DOHH2 (cell line): ENCODE data around the gene SEC16A.

Experiments used
- H3F3A ChIP-seq: fragments of 200-600 bp; sonication (generic), shearing (Covaris generic); 2 replicates; pipeline ENCODE4 v1.6.0; 2016; ENCODE audit warnings: antibody characterized with exemption, mild to moderate bottlenecking; ENCODE audit not compliant: control insufficient read depth, insufficient read depth
- H3K27ac ChIP-seq: fragments of 200-600 bp; sonication (generic); 2 replicates; pipeline ENCODE4 v1.5.1; 2014; ENCODE audit warnings: low read depth, mild to moderate bottlenecking, low read length, moderate library complexity
- H3K27me3 ChIP-seq: fragments of 200-600 bp; sonication (generic); 2 replicates; pipeline ENCODE4 v1.6.1; 2014; ENCODE audit warnings: mild to moderate bottlenecking, low read length, mixed read lengths; ENCODE audit not compliant: control insufficient read depth
- H3K36me3 ChIP-seq: fragments of 200-600 bp; sonication (generic); 2 replicates; pipeline ENCODE4 v1.6.1; 2014; ENCODE audit warnings: mild to moderate bottlenecking, low read length, moderate library complexity, mixed read lengths; ENCODE audit not compliant: control insufficient read depth
- H3K4me1 ChIP-seq: fragments of 200-600 bp; sonication (generic); 2 replicates; pipeline ENCODE4 v1.6.1; 2014; ENCODE audit warnings: mild to moderate bottlenecking, low read length, mixed read lengths; ENCODE audit not compliant: control insufficient read depth
- H3K4me2 ChIP-seq: fragments of 200-600 bp; sonication (generic); 2 replicates; pipeline ENCODE4 v1.6.0; 2014; ENCODE audit warnings: mild to moderate bottlenecking, low read length, moderate library complexity
- H3K4me3 ChIP-seq: fragments of 200-600 bp; sonication (generic); 2 replicates; pipeline ENCODE4 v1.5.1; 2014; ENCODE audit warnings: mild to moderate bottlenecking, low read length, mixed read lengths
- H3K79me2 ChIP-seq: fragments of 200-600 bp; sonication (generic); 2 replicates; pipeline ENCODE4 v1.6.1; 2014; ENCODE audit warnings: mild to moderate bottlenecking, low read length, mixed read lengths; ENCODE audit not compliant: control insufficient read depth
- H3K9me2 ChIP-seq: fragments of 200-600 bp; sonication (generic); replicated peaks from 2 replicates; pipeline ENCODE4 v1.6.1; 2014; ENCODE audit warnings: mild to moderate bottlenecking, low read length, mixed read lengths; ENCODE audit not compliant: control insufficient read depth
- H3K9me3 ChIP-seq: fragments of 200-600 bp; sonication (generic); 2 replicates; pipeline ENCODE4 v1.6.1; 2014; ENCODE audit warnings: antibody characterized with exemption, low read length, mixed read lengths; ENCODE audit not compliant: control insufficient read depth, insufficient read depth
- H4K20me1 ChIP-seq: fragments of 200-600 bp; sonication (generic); 2 replicates; pipeline ENCODE4 v1.6.0; 2014; ENCODE audit warnings: low read depth, mild to moderate bottlenecking, antibody characterized with exemption, low read length, moderate library complexity; ENCODE audit not compliant: control insufficient read depth, insufficient read depth
- CTCF ChIP-seq: fragments of 200-600 bp; sonication (generic); IDR thresholded peaks from one replicate; pipeline ENCODE4 v1.5.1; 2014; ENCODE audit warnings: antibody characterized with exemption, mild to moderate bottlenecking, low read depth, low read length; ENCODE audit not compliant: poor library complexity, severe bottlenecking
- EZH2phosphoT487 ChIP-seq: fragments of 200-600 bp; sonication (generic); IDR thresholded peaks from 2 replicates; pipeline ENCODE4 v1.6.1; 2017; ENCODE audit warnings: borderline replicate concordance, mild to moderate bottlenecking, antibody characterized with exemption, low read length, moderate library complexity, mixed read lengths

Gene SEC16A

GRCh38 chr9:136438548-136439480, 44.0 kb downstream of the SEC16A start:
- no peaks in the 10 kb centered on the region for H3K9me2 ChIP-seq
- no peaks in the 10 kb centered on the region for H3K27me3 ChIP-seq
- peaks cover 41% of the 10 kb centered on the region for H3K36me3 ChIP-seq
- peaks cover 18% of the 10 kb centered on the region; the same call in 1 of the 2 replicates for H4K20me1 ChIP-seq
- peak overlapping the region; percentile 94 for H3K4me3 ChIP-seq
- H3K79me2 ChIP-seq, result peaks cover 50% of the 10 kb centered on the region
- peaks cover 9% of the 10 kb centered on the region; the same call in 1 of the 2 replicates for H3F3A ChIP-seq
- peak overlapping the region; percentile 83 for H3K4me2 ChIP-seq
- no peaks in the 10 kb centered on the region for H3K9me3 ChIP-seq
- peak overlapping the region; percentile 30 for H3K27ac ChIP-seq
- H3K4me1 ChIP-seq, result peaks cover 27% of the 10 kb centered on the region
- TF ChIP-seq CTCF (no peak), EZH2phosphoT487 (no peak)

GRCh38 chr9:136437839-136438547, 44.8 kb downstream of the SEC16A start:
- no peak for TF ChIP-seq EZH2phosphoT487
- no peak for TF ChIP-seq CTCF
- Histone ChIP-seq H3K36me3 (peaks cover 40% of the 10 kb centered on the region), H3K9me2 (no peaks in the 10 kb centered on the region), H4K20me1 (peaks cover 18% of the 10 kb centered on the region; the same call in 1 of the 2 replicates), H3K4me3 (peak overlapping the region; percentile 94), H3K4me1 (peaks cover 27% of the 10 kb centered on the region), H3K27ac (no peak overlapping the region), H3K79me2 (peaks cover 50% of the 10 kb centered on the region), H3F3A (peaks cover 9% of the 10 kb centered on the region; the same call in 1 of the 2 replicates), H3K4me2 (peak overlapping the region; percentile 83), H3K27me3 (no peaks in the 10 kb centered on the region), H3K9me3 (no peaks in the 10 kb centered on the region)

- TF ChIP-seq CTCF, result no peak
- no peak for TF ChIP-seq EZH2phosphoT487
- no peaks in the 10 kb centered on the region for H3K27me3 ChIP-seq
- peaks cover 18% of the 10 kb centered on the region; the same call in 1 of the 2 replicates for H4K20me1 ChIP-seq
- H3K9me3 ChIP-seq, result no peaks in the 10 kb centered on the region
- no peaks in the 10 kb centered on the region for H3K9me2 ChIP-seq
- peak overlapping the region; percentile 94 for H3K4me3 ChIP-seq
- H3K27ac ChIP-seq, result no peak overlapping the region
- peaks cover 50% of the 10 kb centered on the region for H3K79me2 ChIP-seq
- peak overlapping the region; percentile 83 for H3K4me2 ChIP-seq
- H3K36me3 ChIP-seq, result peaks cover 34% of the 10 kb centered on the region
- H3K4me1 ChIP-seq, result peaks cover 27% of the 10 kb centered on the region
- peaks cover 9% of the 10 kb centered on the region; the same call in 1 of the 2 replicates for H3F3A ChIP-seq
Observed at GRCh38 chr9:136437430-136437829, 45.4 kb downstream of the SEC16A start.
